Spleen (tissue), 7 donors: Measurements from ENCODE around the gene ADCY4.

Source experiments
- CTCF ChIP-seq, 11 experiments: fragments of 200-600 bp in 7 of 11; fragments of 450-650 bp in 4 of 11; sonication (generic) in 4 of 11; IDR thresholded peaks in 8 of 11; conservative IDR thresholded peaks in 3 of 11; 1 replicate in 7 of 11; 2 replicates in 4 of 11; pipeline versions ENCODE4 v1.4.0 to v1.8.0; 2016 to 2021; ENCODE audit warnings: antibody characterized with exemption in 11 of 11, inconsistent platforms in 4 of 11, mild to moderate bottlenecking in 1 of 11
- POLR2A ChIP-seq, 3 donors: fragments of 450-650 bp; IDR thresholded peaks; one replicate each; pipeline ENCODE4 v1.5.1; 2017; ENCODE audit warnings: antibody characterized with exemption in 3 of 3, mild to moderate bottlenecking in 1 of 3
- POLR2AphosphoS5 ChIP-seq, 3 donors: sonication (generic); formaldehyde crosslinking; IDR thresholded peaks; one replicate each; pipeline ENCODE4 v1.5.1; 2017; ENCODE audit warnings: antibody characterized with exemption in 3 of 3
- donor health status: DM: no; HTN: no; CAD: no; lungs with moderate emphysema.
- donor health status: DM: no; HTN: no; CAD: no.
- donor health status: DM: no; HTN: no; CAD: no.

GRCh38 chr14:24353559-24354481, 18.9 kb upstream of the ADCY4 start:
- TF ChIP-seq POLR2AphosphoS5 (IDR thresholded peaks at IDR 0.05) (no peak), CTCF (IDR thresholded peaks at IDR 0.05 in 8 of 11, conservative IDR thresholded peaks at IDR 0.05 in 3 of 11) (no peak), POLR2A (IDR thresholded peaks at IDR 0.05) (no peak)
